Liver (tissue), 9 donors: Measurements from ENCODE around the gene TEX261. TPM values are rescaled to one million over a fixed set of nuclear protein-coding genes. Genes with fewer than 3 reads are reported as not detected.
A peak's percentile ranks its signal among the peaks of the same experiment; 100 is the strongest.
"Not testable (repeated sequence)": the region's sequence is repeated elsewhere in the genome, so short reads cannot be mapped to it uniquely, and the experiment has no call there.

Source experiments
- DNase-seq: peaks from one replicate; pipeline ENCODE4 v3.0.0-alpha.2; 2017; ENCODE audit warnings: low spot score
- H3K27ac ChIP-seq, 2 donors: one replicate each; pipeline ENCODE4 v1.7.0; 2013; ENCODE audit warnings: inconsistent platforms in 2 of 2, low read length in 2 of 2, control low read depth in 1 of 2, low read depth in 1 of 2, mild to moderate bottlenecking in 1 of 2
- H3K27me3 ChIP-seq, 4 donors: one replicate each; pipeline versions ENCODE4 v1.6.1 to v1.7.0; 2013; ENCODE audit warnings: low read length in 3 of 4, inconsistent platforms in 1 of 4, mild to moderate bottlenecking in 1 of 4, moderate library complexity in 1 of 4; ENCODE audit not compliant: control insufficient read depth in 4 of 4, insufficient read depth in 4 of 4
- H3K36me3 ChIP-seq, 4 donors: one replicate each; pipeline versions ENCODE4 v1.6.1 to v1.7.0; 2013; ENCODE audit warnings: low read length in 3 of 4, mild to moderate bottlenecking in 3 of 4, low read depth in 1 of 4, moderate library complexity in 1 of 4; ENCODE audit not compliant: control insufficient read depth in 4 of 4, insufficient read depth in 3 of 4
- H3K4me1 ChIP-seq, 4 donors: one replicate each; pipeline versions ENCODE4 v1.6.1 to v1.7.0; 2013; ENCODE audit warnings: low read length in 3 of 4, mild to moderate bottlenecking in 3 of 4, moderate library complexity in 1 of 4; ENCODE audit not compliant: control insufficient read depth in 4 of 4, insufficient read depth in 4 of 4
- H3K4me3 ChIP-seq, 3 donors: one replicate each; pipeline versions ENCODE4 v1.6.1 to v1.7.0; 2013; ENCODE audit warnings: low read length in 3 of 3, control low read depth in 1 of 3, low read depth in 1 of 3, mild to moderate bottlenecking in 1 of 3
- H3K9ac ChIP-seq, 2 donors: one replicate each; pipeline ENCODE4 v1.7.0; 2013; ENCODE audit warnings: low read length in 2 of 2, mild to moderate bottlenecking in 2 of 2, moderate library complexity in 2 of 2, control low read depth in 1 of 2, low read depth in 1 of 2
- H3K9me3 ChIP-seq, 4 donors: one replicate each; pipeline versions ENCODE4 v1.6.1 to v1.7.0; 2013; ENCODE audit warnings: low read length in 3 of 4; ENCODE audit not compliant: control insufficient read depth in 4 of 4
- CTCF ChIP-seq: fragments of 150-350 bp; IDR thresholded peaks from 2 replicates; pipeline ENCODE4 v1.5.1; 2017; ENCODE audit warnings: improper control_type of control experiment, low read depth, low read length; ENCODE audit not compliant: missing input control
- EGR1 ChIP-seq, 2 donors: IDR thresholded peaks; 2 replicates each; pipeline ENCODE4 v1.6.1; 2016 to 2018; ENCODE audit warnings: antibody characterized with exemption in 2 of 2, low read depth in 2 of 2
- FOXA1 ChIP-seq: IDR thresholded peaks from 2 replicates; pipeline ENCODE4 v1.6.1; 2016; ENCODE audit warnings: antibody characterized with exemption
- FOXA2 ChIP-seq: IDR thresholded peaks from 2 replicates; pipeline ENCODE4 v1.6.1; 2016; ENCODE audit warnings: antibody characterized with exemption
- GABPA ChIP-seq, 2 donors: IDR thresholded peaks in 1 of 2; conservative IDR thresholded peaks in 1 of 2; 2 replicates each; pipeline ENCODE4 v1.6.1; 2016; ENCODE audit warnings: antibody characterized with exemption in 2 of 2, mild to moderate bottlenecking in 1 of 2, moderate library complexity in 1 of 2
- HNF4A ChIP-seq, 2 donors: conservative IDR thresholded peaks; 2 replicates each; pipeline ENCODE4 v1.6.1; 2016; ENCODE audit warnings: antibody characterized with exemption in 2 of 2, mild to moderate bottlenecking in 2 of 2
- HNF4G ChIP-seq: IDR thresholded peaks from 2 replicates; pipeline ENCODE4 v1.6.1; 2016; ENCODE audit warnings: antibody characterized with exemption
- JUND ChIP-seq, 2 donors: IDR thresholded peaks; 2 replicates each; pipeline ENCODE4 v1.6.1; 2016; ENCODE audit warnings: antibody characterized with exemption in 2 of 2
- RAD21 ChIP-seq, 2 donors: IDR thresholded peaks; 2 replicates each; pipeline ENCODE4 v1.6.1; 2016; ENCODE audit warnings: antibody characterized with exemption in 2 of 2, mild to moderate bottlenecking in 2 of 2
- SP1 ChIP-seq: IDR thresholded peaks from 2 replicates; pipeline ENCODE4 v1.6.1; 2018; ENCODE audit warnings: antibody characterized with exemption, mild to moderate bottlenecking
- WGBS: extraction: QIAGEN DNeasy Blood & Tissue Kit; methylation state at CpG from one replicate; pipeline ENCODE4 v1.1.7; 2013; 5-methylcytosine and 5-hydroxymethylcytosine counted together
- polyA plus RNA-seq, 2 donors: library from polyadenylated mRNA; stranded (reverse) in 1 of 2; unstranded in 1 of 2; fragments of 200-250 nt in 1 of 2; fragments of >200 nt in 1 of 2; fragmentation: Nextera tagmentation in 1 of 2; extraction: Ambion mirVana in 1 of 2; gene quantifications; one replicate each; pipeline versions ENCODE4 v1.2.1 to v1.2.3, GENCODE V29; 2013 to 2015
- total RNA-seq, 2 donors: library from RNA; depleted of rRNA; stranded (reverse); fragments of >200 nt; gene quantifications; one replicate each; pipeline ENCODE4 v1.2.3, GENCODE V29; 2014
- TF ChIP-seq, protein P1 (sequence below): IDR thresholded peaks from 2 replicates; pipeline ENCODE4 v1.6.1; 2016; ENCODE audit warnings: antibody characterized with exemption
- TF ChIP-seq, protein P2 (sequence below): IDR thresholded peaks from 2 replicates; pipeline ENCODE4 v1.6.1; 2016; ENCODE audit warnings: antibody characterized with exemption, mild to moderate bottlenecking
- TF ChIP-seq, protein P3 (sequence below): IDR thresholded peaks from 2 replicates; pipeline ENCODE4 v1.6.1; 2016; ENCODE audit warnings: antibody characterized with exemption
- donor health status: healthy.
- donor health status: healthy.
- donor health status: healthy.
- donor health status: healthy.
- donor health status: healthy.

Gene TEX261
- total and polyA plus RNA-seq, 4 donors: 14.2 to 54.8 (median 24.4) TPM

DNA sequence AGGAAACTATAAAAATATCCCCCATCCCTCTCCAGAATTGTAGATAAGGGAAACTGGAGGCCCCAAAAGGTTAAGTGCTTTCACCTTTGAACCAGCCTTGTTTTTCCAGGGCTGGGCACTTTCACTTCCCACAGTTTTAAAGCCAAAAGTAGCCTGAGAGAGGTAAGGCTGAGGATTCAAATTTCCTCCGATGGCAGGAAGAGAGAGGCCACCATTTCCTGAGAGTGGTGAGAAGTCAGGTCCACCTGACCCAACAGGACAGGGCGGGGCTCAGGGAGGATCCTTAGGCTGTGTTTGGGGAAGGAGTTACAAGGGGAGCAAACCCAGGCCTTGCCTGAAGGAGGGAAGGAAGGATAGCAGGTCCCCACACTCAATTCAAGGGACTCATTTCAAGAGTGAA is 4.7 kb upstream of the TEX261 start:
- WGBS: 68% methylated on average over 2 of the region's 2 CpGs

GRCh38 chr2:70998885-70999284 is 4.2 kb upstream of the TEX261 start:
- H3K4me1 ChIP-seq: peaks cover 1 to 16% (median 6%) of the 10 kb centered on the region in 4 donors
- DNase-seq, H3K9ac ChIP-seq, H3K4me3 ChIP-seq, H3K9me3 ChIP-seq, H3K27me3 ChIP-seq, H3K27ac ChIP-seq, H3K36me3 ChIP-seq: not testable (repeated sequence)
- 93% methylated on average over 4 of the region's 4 CpGs for WGBS

More for the DNA sequence above, 4.7 kb upstream of the TEX261 start:
- Histone ChIP-seq H3K36me3 (no peaks in the 10 kb centered on the region), H3K27ac (no peak overlapping the region), H3K27me3 (no peaks in the 10 kb centered on the region), H3K9ac (no peak overlapping the region), H3K4me1 (peaks cover 0 to 12% (median 5%) of the 10 kb centered on the region in 4 donors), H3K9me3 (no peaks in the 10 kb centered on the region), H3K4me3 (no peak overlapping the region)
- no peak for DNase-seq
- no peak for TF ChIP-seq SP1
- TF ChIP-seq, protein P1, sequence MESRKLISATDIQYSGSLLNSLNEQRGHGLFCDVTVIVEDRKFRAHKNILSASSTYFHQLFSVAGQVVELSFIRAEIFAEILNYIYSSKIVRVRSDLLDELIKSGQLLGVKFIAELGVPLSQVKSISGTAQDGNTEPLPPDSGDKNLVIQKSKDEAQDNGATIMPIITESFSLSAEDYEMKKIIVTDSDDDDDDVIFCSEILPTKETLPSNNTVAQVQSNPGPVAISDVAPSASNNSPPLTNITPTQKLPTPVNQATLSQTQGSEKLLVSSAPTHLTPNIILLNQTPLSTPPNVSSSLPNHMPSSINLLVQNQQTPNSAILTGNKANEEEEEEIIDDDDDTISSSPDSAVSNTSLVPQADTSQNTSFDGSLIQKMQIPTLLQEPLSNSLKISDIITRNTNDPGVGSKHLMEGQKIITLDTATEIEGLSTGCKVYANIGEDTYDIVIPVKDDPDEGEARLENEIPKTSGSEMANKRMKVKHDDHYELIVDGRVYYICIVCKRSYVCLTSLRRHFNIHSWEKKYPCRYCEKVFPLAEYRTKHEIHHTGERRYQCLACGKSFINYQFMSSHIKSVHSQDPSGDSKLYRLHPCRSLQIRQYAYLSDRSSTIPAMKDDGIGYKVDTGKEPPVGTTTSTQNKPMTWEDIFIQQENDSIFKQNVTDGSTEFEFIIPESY: no peak
- TF ChIP-seq JUND (IDR thresholded peaks at IDR 0.05): no peak
- TF ChIP-seq FOXA1: no peak
- TF ChIP-seq FOXA2: no peak
- TF ChIP-seq, protein P2, sequence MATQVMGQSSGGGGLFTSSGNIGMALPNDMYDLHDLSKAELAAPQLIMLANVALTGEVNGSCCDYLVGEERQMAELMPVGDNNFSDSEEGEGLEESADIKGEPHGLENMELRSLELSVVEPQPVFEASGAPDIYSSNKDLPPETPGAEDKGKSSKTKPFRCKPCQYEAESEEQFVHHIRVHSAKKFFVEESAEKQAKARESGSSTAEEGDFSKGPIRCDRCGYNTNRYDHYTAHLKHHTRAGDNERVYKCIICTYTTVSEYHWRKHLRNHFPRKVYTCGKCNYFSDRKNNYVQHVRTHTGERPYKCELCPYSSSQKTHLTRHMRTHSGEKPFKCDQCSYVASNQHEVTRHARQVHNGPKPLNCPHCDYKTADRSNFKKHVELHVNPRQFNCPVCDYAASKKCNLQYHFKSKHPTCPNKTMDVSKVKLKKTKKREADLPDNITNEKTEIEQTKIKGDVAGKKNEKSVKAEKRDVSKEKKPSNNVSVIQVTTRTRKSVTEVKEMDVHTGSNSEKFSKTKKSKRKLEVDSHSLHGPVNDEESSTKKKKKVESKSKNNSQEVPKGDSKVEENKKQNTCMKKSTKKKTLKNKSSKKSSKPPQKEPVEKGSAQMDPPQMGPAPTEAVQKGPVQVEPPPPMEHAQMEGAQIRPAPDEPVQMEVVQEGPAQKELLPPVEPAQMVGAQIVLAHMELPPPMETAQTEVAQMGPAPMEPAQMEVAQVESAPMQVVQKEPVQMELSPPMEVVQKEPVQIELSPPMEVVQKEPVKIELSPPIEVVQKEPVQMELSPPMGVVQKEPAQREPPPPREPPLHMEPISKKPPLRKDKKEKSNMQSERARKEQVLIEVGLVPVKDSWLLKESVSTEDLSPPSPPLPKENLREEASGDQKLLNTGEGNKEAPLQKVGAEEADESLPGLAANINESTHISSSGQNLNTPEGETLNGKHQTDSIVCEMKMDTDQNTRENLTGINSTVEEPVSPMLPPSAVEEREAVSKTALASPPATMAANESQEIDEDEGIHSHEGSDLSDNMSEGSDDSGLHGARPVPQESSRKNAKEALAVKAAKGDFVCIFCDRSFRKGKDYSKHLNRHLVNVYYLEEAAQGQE: no peak
- TF ChIP-seq RAD21 (IDR thresholded peaks at IDR 0.05): no peak
- TF ChIP-seq HNF4A (conservative IDR thresholded peaks at IDR 0.05): no peak
- TF ChIP-seq EGR1 (IDR thresholded peaks at IDR 0.05; ENCODE audit: low read depth in 2 of 2): no peak
- no peak for TF ChIP-seq HNF4G
- TF ChIP-seq GABPA (IDR thresholded peaks at IDR 0.05 in 1 of 2, conservative IDR thresholded peaks at IDR 0.05 in 1 of 2): no peak

DNA sequence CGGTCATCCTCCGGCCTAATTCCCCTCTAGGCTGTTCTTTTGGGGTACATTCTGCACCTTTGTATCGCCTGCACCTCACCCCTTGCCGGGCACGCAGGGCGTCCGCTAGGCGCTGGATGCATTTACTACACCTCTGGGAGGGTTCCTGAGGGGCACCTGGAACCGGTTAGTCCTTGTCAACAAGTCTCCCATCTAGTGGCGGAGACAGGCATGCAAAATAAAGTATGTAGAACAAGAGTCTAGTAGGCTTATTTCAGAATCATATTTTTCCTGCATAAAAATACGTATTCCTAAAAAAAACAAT is 705 bp upstream of the TEX261 start:
- H3K27ac ChIP-seq: no peak overlapping the region
- H3K4me1 ChIP-seq: peaks cover 1 to 28% (median 16%) of the 10 kb centered on the region in 4 donors
- WGBS: under 1% methylated on average over 11 of the region's 11 CpGs
- no peaks in the 10 kb centered on the region for H3K9me3 ChIP-seq
- peak overlapping the region; percentile 5 to 15 for H3K9ac ChIP-seq
- peak overlapping the region; percentile 16 to 92 (median 84) for H3K4me3 ChIP-seq
- H3K27me3 ChIP-seq: no peaks in the 10 kb centered on the region
- TF ChIP-seq, protein P3, sequence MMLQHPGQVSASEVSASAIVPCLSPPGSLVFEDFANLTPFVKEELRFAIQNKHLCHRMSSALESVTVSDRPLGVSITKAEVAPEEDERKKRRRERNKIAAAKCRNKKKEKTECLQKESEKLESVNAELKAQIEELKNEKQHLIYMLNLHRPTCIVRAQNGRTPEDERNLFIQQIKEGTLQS: no peak
- TF ChIP-seq CTCF: peak; percentile 35
- peaks cover 0 to 10% (median 9%) of the 10 kb centered on the region in 4 donors for H3K36me3 ChIP-seq
- peak; percentile 36 for DNase-seq
